ENCODE results near the gene GUCY1A1.
A peak's percentile ranks its signal among the peaks of the same experiment; 100 is the strongest.

The GUCY1A1 gene

GRCh38 chr4:155675709-155676429 lies 9.2 kb downstream of the GUCY1A1 start:
- peak overlapping the region; percentile 100 for H3K27ac ChIP-seq
- no peak for TF ChIP-seq CTCF (conservative IDR thresholded peaks at IDR 0.05)

DNA sequence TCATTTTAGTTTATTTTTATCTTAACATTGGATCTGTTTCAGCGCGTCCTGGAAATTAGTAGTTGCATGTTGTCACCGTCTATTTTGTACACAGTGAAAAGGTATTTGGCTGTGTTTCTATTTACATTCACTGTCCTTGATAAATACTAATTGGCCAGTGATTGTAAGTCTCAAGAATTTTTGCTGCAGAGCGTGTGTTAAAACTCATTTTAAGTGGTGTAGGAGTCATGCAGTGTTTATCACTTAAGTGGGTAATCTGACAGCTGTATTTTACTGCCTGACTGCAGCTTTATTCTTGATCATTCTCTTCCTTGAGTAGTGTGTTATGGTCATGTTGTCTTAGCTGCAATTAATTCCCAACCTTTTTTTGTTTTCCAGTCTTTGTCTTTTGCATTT lies 9.8 kb downstream of the GUCY1A1 start:
- no peak for TF ChIP-seq CTCF (conservative IDR thresholded peaks at IDR 0.05)
- peak overlapping the region; percentile 100 for H3K27ac ChIP-seq

DNA sequence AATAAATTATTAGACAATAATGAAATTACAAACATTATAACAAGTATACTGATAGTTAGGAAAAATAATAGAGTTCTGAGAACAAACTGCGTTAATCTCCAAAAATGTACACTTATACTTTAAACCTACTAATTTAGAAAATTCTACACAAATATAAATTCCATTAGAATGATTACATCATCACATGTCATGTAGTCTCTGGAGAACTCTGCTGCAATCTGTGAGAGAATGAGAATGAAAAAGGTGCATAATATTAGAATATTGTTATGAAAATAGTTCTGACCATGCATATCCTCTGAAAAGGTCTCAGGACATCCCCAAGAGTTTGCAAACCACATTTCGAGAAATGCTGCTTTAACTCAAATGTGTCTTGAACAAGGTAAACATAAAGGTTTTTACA lies 11.4 kb downstream of the GUCY1A1 start:
- peak overlapping the region; percentile 100 for H3K27ac ChIP-seq

DNA sequence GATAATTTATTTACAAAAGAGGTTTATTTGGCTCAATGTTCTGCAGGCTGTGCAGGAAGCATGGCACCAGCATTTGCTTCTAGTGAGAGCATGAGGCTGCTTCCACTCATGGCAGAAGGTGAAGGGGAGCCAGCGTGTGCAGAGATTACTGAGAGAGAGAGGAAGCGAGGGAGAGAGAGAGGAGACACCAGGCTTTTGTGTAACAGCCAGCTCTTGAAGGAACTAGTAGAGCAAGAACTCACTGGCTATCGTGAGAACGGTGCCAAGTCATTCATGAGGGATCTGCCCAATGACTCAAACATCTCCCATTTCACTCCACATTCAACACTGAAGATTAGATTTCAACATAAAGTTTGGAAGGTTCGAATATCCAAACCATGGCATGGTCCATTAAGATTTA lies 12.7 kb downstream of the GUCY1A1 start:
- peak overlapping the region; percentile 100 for H3K27ac ChIP-seq
- no peak for TF ChIP-seq CTCF (conservative IDR thresholded peaks at IDR 0.05)

More for the DNA sequence above, 11.4 kb downstream of the GUCY1A1 start:
- TF ChIP-seq CTCF (conservative IDR thresholded peaks at IDR 0.05) = no peak

DNA sequence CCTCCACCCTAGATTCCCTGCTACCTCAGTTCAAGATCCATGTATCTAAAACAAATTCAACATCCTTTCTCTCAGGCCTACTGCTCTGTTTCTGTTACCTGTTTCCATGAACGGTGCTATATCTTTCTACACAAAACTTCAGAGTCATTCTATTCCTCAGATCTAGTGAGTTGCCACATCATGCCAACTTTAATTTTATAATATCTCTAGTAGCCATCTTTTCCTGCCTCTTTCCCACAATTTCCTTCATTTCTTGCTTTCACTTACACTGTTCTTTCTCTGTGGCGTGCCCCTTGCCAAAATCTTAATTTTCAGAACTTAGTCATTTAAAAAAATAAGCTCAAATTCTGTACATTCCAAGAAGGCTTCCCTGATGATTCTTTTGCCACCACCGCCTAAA lies 15.2 kb downstream of the GUCY1A1 start:
- no peak for TF ChIP-seq CTCF (conservative IDR thresholded peaks at IDR 0.05)
- peak overlapping the region; percentile 100 for H3K27ac ChIP-seq

GRCh38 chr4:155684423-155684822 lies 17.8 kb downstream of the GUCY1A1 start:
- no peak for TF ChIP-seq CTCF (conservative IDR thresholded peaks at IDR 0.05)
- no peak overlapping the region for H3K27ac ChIP-seq

GRCh38 chr4:155684892-155685541 lies 18.4 kb downstream of the GUCY1A1 start:
- no peak for TF ChIP-seq CTCF (conservative IDR thresholded peaks at IDR 0.05)
- H3K27ac ChIP-seq = no peak overlapping the region

All from VCaP (cell line).